ENCODE measurements around the gene KIAA1217.
"Not testable (repeated sequence)": the region's sequence is repeated elsewhere in the genome, so short reads cannot be mapped to it uniquely, and the experiment has no call there.

KIAA1217 gene

GRCh38 chr10:24339387-24339786 is 130.4 kb downstream of the KIAA1217 start:
- no peak for DNase-seq (ENCODE audit: low spot score)

GRCh38 chr10:24340446-24340845 is 131.5 kb downstream of the KIAA1217 start:
- no peak for DNase-seq (ENCODE audit: low spot score)

- no peak for DNase-seq (ENCODE audit: low spot score)
Measured at GRCh38 chr10:24340883-24341282, 131.9 kb downstream of the KIAA1217 start.

- no peak for DNase-seq (ENCODE audit: low spot score)
Measured at GRCh38 chr10:24341371-24341770, 132.4 kb downstream of the KIAA1217 start.

- DNase-seq (ENCODE audit: low spot score): no peak
Measured at GRCh38 chr10:24341897-24342296, 133.0 kb downstream of the KIAA1217 start.

- DNase-seq (ENCODE audit: low spot score): no peak
Measured at GRCh38 chr10:24343686-24344085, 134.7 kb downstream of the KIAA1217 start.

GRCh38 chr10:24344279-24344678 is 135.3 kb downstream of the KIAA1217 start:
- DNase-seq (ENCODE audit: low spot score): no peak

- DNase-seq (ENCODE audit: low spot score): no peak
Measured at GRCh38 chr10:24344695-24345463, 135.9 kb downstream of the KIAA1217 start.

- DNase-seq (ENCODE audit: low spot score): no peak
Measured at GRCh38 chr10:24346877-24347519, 138.1 kb downstream of the KIAA1217 start.

GRCh38 chr10:24349379-24350001 is 140.6 kb downstream of the KIAA1217 start:
- DNase-seq (ENCODE audit: low spot score): no peak

- no peak for DNase-seq (ENCODE audit: low spot score)
Measured at GRCh38 chr10:24350070-24350921, 141.4 kb downstream of the KIAA1217 start.

GRCh38 chr10:24350922-24351225 is 141.9 kb downstream of the KIAA1217 start:
- not testable (repeated sequence) for DNase-seq (ENCODE audit: low spot score)

- DNase-seq (ENCODE audit: low spot score): no peak
Measured at GRCh38 chr10:24351961-24352360, 143.0 kb downstream of the KIAA1217 start.

- no peak for DNase-seq (ENCODE audit: low spot score)
Measured at GRCh38 chr10:24352399-24352798, 143.5 kb downstream of the KIAA1217 start.

- DNase-seq (ENCODE audit: low spot score): no peak
Measured at GRCh38 chr10:24353319-24353718, 144.4 kb downstream of the KIAA1217 start.

GRCh38 chr10:24355056-24355688 is 146.2 kb downstream of the KIAA1217 start:
- no peak for DNase-seq (ENCODE audit: low spot score)

GRCh38 chr10:24357344-24358004 is 148.5 kb downstream of the KIAA1217 start:
- DNase-seq (ENCODE audit: low spot score): no peak

GRCh38 chr10:24358022-24358421 is 149.1 kb downstream of the KIAA1217 start:
- no peak for DNase-seq (ENCODE audit: low spot score)

- peak; percentile 69 for DNase-seq (ENCODE audit: low spot score)
Measured at GRCh38 chr10:24360282-24361127, 151.6 kb downstream of the KIAA1217 start.

- DNase-seq (ENCODE audit: low spot score): no peak
Measured at GRCh38 chr10:24363070-24363469, 154.1 kb downstream of the KIAA1217 start.

All from NAMALWA (cell line).